ENCODE data around the gene KMT2D.

DNA sequence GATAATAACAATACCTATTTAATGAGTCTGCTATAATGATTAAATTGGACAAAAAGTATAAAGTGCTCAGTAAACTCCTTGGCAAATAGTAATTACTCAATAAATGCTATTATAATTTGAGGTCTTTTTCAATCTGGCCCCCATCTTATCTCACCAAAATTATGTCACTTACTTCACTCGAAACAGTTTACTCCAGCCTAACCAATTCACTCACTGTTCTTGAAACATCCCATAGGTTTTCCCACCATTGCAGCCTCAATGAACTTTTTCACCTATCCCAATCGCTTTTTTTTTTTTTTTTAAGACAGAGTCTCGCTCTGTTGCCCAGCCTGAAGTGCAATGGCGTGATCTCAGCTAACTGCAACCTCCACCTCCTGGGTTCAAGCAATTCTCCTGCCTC lies 24.6 kb downstream of the KMT2D start:
- TF ChIP-seq, protein P1, sequence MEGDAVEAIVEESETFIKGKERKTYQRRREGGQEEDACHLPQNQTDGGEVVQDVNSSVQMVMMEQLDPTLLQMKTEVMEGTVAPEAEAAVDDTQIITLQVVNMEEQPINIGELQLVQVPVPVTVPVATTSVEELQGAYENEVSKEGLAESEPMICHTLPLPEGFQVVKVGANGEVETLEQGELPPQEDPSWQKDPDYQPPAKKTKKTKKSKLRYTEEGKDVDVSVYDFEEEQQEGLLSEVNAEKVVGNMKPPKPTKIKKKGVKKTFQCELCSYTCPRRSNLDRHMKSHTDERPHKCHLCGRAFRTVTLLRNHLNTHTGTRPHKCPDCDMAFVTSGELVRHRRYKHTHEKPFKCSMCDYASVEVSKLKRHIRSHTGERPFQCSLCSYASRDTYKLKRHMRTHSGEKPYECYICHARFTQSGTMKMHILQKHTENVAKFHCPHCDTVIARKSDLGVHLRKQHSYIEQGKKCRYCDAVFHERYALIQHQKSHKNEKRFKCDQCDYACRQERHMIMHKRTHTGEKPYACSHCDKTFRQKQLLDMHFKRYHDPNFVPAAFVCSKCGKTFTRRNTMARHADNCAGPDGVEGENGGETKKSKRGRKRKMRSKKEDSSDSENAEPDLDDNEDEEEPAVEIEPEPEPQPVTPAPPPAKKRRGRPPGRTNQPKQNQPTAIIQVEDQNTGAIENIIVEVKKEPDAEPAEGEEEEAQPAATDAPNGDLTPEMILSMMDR (IDR thresholded peaks at IDR 0.05), result no peak
- no peak for TF ChIP-seq POLR2A (IDR thresholded peaks at IDR 0.05)
